ENCODE data around the gene DBNDD1.

The DBNDD1 gene

DNA sequence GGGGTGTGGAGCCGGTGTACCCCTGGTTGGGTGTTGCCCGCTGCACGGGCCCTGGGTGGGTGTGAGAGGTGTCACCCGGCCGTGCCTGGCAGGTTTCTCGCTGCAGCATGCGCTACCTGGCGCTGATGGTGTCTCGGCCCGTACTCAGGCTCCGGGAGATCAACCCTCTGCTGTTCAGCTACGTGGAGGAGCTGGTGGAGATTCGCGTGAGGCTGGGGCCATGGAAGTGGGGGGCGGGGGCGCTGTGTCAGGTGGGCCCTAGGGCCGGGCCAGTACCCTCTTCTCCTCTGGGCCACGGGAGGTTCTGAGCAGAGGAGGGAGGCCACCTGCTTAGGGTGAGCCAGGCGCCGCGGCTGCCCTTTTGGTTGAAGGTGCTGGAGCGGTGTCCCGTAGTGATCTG is 57.3 kb downstream of the DBNDD1 start:
- no peak for DNase-seq (ENCODE audit: low read depth)

DNA sequence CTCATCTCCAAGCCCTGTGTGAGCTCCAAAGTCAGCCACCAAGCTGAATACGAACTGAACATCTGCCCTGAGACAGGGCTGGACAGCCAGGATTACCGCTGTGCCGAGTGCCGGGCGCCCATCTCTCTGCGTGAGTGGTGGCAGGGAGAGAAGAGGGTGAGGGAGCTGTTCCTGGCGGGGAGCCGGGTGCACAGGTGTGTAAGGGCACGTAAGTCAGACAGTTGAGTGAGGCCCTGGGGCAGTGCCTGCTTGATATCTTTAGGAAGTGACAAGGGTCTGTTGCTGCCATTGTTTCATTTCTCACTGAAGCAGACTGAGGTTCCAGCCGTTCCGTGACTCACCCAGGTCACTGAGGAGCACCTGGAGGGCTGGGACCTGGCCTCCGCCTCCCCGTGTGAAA is 58.3 kb downstream of the DBNDD1 start:
- DNase-seq (ENCODE audit: low read depth) = no peak

DNA sequence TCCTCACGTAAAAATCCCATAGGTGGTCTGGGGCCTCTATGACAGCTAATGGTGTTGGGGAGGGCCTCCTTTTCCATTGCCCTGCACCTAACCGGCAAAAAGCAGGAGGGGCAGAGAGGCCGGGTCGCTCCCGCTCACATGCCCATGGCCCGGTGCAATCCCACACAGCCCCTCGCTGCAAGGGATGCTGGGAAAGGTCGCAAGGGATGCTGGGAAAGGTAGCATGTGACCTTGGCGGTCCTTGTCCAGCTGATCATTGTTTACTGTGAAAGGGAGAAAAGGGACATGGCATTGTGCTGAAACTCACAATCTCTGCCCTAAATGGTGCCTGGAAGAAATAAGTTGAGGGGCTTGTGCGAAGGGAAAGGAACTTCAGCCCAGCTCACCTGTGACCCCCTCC is 60.7 kb downstream of the DBNDD1 start:
- no peak for DNase-seq (ENCODE audit: low read depth)

DNA sequence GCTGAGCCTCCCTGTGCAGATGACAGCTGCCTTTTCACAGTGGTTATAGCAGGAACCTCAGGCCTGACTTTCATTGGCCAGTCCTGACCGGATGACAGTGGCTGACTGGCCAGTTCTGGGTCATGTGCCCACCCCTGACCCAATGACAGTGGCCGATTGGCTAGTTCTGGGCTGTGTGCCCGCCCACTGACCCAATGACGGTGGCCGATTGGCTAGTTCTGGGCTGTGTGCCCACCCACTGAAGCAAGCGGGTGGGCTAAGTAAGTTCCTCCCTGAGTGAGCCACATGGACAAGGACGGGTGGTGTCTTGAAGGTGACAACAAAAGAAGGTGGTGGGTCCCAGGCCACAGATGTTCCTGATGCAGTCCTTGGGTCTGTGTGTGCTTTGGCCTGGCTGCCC is 61.2 kb downstream of the DBNDD1 start:
- no peak for DNase-seq (ENCODE audit: low read depth)

DNA sequence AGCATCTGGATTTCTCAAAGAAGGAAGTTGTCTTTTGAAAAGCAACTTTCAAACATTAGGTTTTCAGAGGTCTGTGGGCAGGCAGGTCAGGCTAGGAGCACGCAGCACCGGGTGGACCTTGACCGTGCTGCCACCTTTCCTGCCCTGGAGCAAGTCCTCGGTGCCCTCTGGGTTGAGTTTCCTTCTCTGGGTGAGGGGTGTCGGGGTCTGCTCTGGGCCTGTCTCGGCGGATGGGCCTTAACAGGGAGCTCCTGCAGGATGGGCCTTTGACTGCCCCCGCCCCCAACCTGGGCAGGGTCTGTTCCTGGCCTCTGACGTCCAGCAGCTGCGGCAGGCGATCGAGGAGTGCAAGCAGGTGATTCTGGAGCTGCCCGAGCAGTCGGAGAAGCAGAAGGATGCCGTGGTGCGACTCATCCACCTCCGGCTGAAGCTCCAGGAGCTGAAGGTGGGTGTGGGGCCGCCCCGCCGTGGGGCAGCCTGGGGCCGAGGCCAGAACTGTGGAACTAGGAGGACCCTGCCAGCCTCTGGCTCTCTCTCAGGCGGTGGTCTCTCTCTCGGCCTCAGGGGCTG is 62.0 kb downstream of the DBNDD1 start:
- no peak for DNase-seq (ENCODE audit: low read depth)

DNA sequence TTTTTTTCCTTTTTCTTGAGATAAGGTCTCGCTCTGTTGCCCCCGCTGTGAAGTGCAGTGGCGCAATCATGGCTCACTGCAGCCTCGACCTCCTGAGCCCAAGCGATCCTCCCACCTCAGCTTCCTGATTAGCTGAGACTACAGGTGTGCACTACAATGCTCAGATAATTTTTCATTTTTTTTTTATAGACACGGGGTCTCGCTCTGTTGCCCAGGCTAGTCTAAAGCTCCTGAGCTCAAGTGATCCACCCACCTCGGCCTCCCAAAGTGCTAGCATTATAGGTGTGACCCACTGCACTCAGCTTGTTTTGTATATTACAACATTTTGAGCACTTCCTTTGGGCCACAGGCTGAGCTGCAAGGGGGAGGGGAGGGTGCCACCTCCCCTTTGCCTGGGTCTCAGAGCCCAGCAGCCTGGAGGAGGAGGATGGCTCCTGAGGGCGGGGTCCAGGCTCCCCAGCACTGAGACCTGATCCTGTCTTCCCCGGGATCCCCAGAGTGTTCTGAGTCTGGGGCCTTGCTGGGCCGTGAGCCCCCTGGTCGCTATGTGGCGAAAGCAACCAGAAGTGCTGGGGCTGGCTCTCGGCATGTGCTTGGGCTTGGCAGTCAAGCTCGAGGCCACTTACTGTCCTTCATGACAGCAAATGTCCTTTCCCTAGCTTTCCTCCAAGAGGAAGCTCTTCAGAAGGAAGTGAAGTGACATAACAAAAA is 62.6 kb downstream of the DBNDD1 start:
- DNase-seq (ENCODE audit: low read depth) = no peak

DNA sequence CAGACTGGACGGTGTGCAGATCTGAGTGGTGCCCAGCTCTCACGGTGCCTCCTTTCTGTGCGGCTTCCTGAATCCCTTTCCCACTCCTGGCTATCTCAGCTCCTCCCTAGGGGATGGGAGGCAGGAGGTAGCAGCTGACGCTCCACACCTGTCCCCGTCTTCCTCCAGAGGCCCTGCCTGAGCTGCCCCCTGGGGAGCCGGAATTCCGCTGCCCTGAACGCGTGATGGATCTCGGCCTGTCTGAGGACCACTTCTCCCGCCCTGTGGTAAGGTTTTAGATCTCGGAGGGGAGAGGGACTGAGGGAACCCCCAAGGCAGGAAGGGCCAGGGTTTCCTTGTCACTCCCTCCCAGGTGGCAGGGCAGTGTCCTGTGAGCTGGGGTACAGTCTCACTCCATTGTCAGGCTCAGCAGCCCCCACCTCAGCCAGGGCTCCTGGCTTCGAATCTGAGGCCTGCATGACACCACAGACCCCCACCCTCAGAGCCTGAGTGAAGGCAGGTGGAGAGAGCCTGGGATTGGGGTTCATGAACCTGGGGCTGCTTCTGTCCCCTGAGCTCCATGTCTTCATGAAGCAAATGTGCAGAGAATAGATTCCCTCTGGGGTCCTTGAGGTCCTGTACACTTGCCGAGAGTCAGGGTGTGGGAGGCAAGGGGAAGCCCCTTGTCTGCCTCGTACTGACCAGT is 64.1 kb downstream of the DBNDD1 start:
- DNase-seq (ENCODE audit: low read depth) = no peak

Measured in stromal cell of bone marrow (primary cell).